ENCODE results near the gene AMBP. TPM values are rescaled to one million over a fixed set of nuclear protein-coding genes. Genes with fewer than 3 reads are reported as not detected.

Gene AMBP
- total RNA-seq, 1 experiment from 2014 or later, result 0.20 TPM

GRCh38 chr9:114012126-114012525, 66.0 kb downstream of the AMBP start:
- Histone ChIP-seq H3K27ac (ENCODE audit: insufficient read length, low read depth, low read length) (no peak overlapping the region), H3K9ac (ENCODE audit: extremely low read depth, insufficient read length, low read length) (no peak overlapping the region), H3K4me2 (ENCODE audit: insufficient read depth, insufficient read length, low read length) (no peak overlapping the region), H2AFZ (ENCODE audit: low read length) (no peak overlapping the region), H2BK12ac (ENCODE audit: insufficient read length, low read depth, low read length) (no peak overlapping the region), H3T11ph (ENCODE audit: low read length) (no peak overlapping the region), H4K20me1 (ENCODE audit: control insufficient read depth, insufficient read depth, insufficient read length) (no peaks in the 10 kb centered on the region), H4K8ac (replicated peaks; ENCODE audit: insufficient read length, low read depth, low read length) (no peak overlapping the region), H2BK15ac (ENCODE audit: low read depth, low read length) (no peak overlapping the region), H4K5ac (ENCODE audit: insufficient read length, low read depth, low read length) (no peak overlapping the region), H3K56ac (ENCODE audit: insufficient read length, low read depth, low read length) (no peak overlapping the region), H3K79me2 (ENCODE audit: insufficient read depth, low read length) (no peaks in the 10 kb centered on the region), H3K27me3 (ENCODE audit: insufficient read depth, low read length) (no peaks in the 10 kb centered on the region), H2BK20ac (ENCODE audit: low read depth, low read length, poor library complexity, severe bottlenecking) (no peak overlapping the region), H2AK5ac (ENCODE audit: insufficient read length, low read length) (no peak overlapping the region), H3K14ac (ENCODE audit: insufficient read depth, low read length) (no peak overlapping the region), H3K23me2 (ENCODE audit: insufficient read length, low read depth, low read length, poor library complexity, severe bottlenecking) (no peaks in the 10 kb centered on the region), H4K91ac (ENCODE audit: insufficient read length, low read depth, low read length) (no peak overlapping the region), H3K4me1 (ENCODE audit: insufficient read depth, low read length) (peaks cover 3% of the 10 kb centered on the region; the same call in 1 of the 2 replicates), H3K4ac (ENCODE audit: low read depth, low read length) (no peak overlapping the region), H3K18ac (ENCODE audit: insufficient read length, low read depth, low read length) (no peak overlapping the region), H3K23ac (ENCODE audit: insufficient read length, low read depth, low read length) (no peak overlapping the region), H2BK5ac (ENCODE audit: insufficient read length, low read length) (no peak overlapping the region), H3K79me1 (ENCODE audit: insufficient read depth, low read depth, low read length, poor library complexity, severe bottlenecking) (no peaks in the 10 kb centered on the region), H3K9me3 (ENCODE audit: control insufficient read depth, low read depth, low read length) (no peaks in the 10 kb centered on the region), H2BK120ac (ENCODE audit: low read depth, low read length, poor library complexity, severe bottlenecking) (no peak overlapping the region)
- no peaks in the 10 kb centered on the region; a peak in 1 of 5 replicates for H3K9me3 Mint-ChIP-seq
- no peak overlapping the region for H3K4me3 Mint-ChIP-seq
- no peak for TF ChIP-seq CTCF (conservative IDR thresholded peaks at IDR 0.05)
- H3K4me1 Mint-ChIP-seq, result peaks cover 12 to 14% of the 10 kb centered on the region in 2 experiments
- no peak overlapping the region for H3K27ac Mint-ChIP-seq
- WGBS (ENCODE audit: extremely low coverage, insufficient read length, low lambda C conversion rate), result no CpG with 5 or more reads among the region's 2 CpGs
- DNase-seq, result no peak
- no peaks in the 10 kb centered on the region for H3K27me3 Mint-ChIP-seq (ENCODE audit: low read depth)
- peaks cover 21 to 40% (median 30%) of the 10 kb centered on the region in 3 experiments for H3K36me3 Mint-ChIP-seq (ENCODE audit: insufficient read depth in 1 of 3, low read depth in 3 of 3)
